ENCODE data around the gene PHB1. TPM values are rescaled to one million over a fixed set of nuclear protein-coding genes. Genes with fewer than 3 reads are reported as not detected.

PHB1 gene
- total and polyA plus RNA-seq, 2 experiments from 2014 or later = 194 to 211 TPM

- TF ChIP-seq, protein P1, sequence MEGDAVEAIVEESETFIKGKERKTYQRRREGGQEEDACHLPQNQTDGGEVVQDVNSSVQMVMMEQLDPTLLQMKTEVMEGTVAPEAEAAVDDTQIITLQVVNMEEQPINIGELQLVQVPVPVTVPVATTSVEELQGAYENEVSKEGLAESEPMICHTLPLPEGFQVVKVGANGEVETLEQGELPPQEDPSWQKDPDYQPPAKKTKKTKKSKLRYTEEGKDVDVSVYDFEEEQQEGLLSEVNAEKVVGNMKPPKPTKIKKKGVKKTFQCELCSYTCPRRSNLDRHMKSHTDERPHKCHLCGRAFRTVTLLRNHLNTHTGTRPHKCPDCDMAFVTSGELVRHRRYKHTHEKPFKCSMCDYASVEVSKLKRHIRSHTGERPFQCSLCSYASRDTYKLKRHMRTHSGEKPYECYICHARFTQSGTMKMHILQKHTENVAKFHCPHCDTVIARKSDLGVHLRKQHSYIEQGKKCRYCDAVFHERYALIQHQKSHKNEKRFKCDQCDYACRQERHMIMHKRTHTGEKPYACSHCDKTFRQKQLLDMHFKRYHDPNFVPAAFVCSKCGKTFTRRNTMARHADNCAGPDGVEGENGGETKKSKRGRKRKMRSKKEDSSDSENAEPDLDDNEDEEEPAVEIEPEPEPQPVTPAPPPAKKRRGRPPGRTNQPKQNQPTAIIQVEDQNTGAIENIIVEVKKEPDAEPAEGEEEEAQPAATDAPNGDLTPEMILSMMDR (conservative IDR thresholded peaks at IDR 0.05; ENCODE audit: low read depth in 2 of 2) = no peak
- no peak for TF ChIP-seq STAT1 (IDR thresholded peaks at IDR 0.05; ENCODE audit: unreplicated experiment)
- TF ChIP-seq EZH2phosphoT487 (IDR thresholded peaks at IDR 0.05; ENCODE audit: unreplicated experiment) = no peak
- no peak for TF ChIP-seq NANOG (IDR thresholded peaks at IDR 0.05; ENCODE audit: borderline replicate concordance)
- TF ChIP-seq, protein P2, sequence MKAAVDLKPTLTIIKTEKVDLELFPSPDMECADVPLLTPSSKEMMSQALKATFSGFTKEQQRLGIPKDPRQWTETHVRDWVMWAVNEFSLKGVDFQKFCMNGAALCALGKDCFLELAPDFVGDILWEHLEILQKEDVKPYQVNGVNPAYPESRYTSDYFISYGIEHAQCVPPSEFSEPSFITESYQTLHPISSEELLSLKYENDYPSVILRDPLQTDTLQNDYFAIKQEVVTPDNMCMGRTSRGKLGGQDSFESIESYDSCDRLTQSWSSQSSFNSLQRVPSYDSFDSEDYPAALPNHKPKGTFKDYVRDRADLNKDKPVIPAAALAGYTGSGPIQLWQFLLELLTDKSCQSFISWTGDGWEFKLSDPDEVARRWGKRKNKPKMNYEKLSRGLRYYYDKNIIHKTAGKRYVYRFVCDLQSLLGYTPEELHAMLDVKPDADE (IDR thresholded peaks at IDR 0.05) = no peak
- no peak for TF ChIP-seq EZH2 (IDR thresholded peaks at IDR 0.05; ENCODE audit: low read depth, unreplicated experiment)
These were observed 52.0 kb downstream of the PHB1 start (continued) for GRCh38 chr17:49362723-49363117.

DNA sequence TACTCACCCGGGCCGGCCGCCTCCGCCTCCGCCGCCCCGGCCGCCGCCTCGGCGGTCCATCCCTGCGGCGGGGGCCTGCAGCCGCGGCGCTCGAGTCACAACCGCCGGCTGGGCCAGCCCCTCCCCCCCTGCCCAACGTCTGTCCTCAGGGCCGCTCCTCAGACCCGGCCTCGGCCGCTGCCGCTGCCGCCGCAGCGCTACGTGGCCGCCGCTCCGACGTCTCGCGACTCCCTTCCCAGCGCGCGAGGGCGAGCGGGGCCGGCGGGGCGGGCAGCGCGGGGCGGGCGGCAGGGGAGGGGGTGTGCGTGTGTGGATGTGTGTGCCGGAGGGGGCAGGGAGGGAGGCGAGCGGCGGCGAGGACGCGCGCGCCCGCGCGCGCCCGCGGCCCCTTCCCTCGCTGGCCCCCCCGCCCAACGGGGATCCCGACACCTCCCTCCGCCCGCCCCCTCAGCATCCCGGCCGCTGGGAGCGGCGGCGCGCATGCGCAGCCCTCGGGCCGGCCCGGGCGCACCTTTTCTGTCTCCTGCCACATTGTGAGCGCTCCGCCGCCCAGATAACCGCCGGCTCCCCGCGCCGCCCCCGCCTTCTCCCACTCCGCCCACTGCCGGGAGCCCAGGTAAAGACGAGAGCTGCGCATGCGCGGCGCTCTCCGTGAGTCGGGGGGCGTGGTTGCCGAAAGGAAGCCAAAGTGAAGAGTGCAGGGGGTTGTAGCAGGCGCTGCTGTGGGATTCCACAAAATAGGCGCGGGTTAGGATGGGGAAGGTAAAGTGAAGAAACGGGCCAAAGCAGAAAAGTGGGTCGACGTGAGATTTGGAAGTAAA is 52.6 kb downstream of the PHB1 start, which contains the start of gene ZNF652:
ZNF652 (minus strand) TSS at position 349 of the 821 bp plus-strand sequence. CDS start 44,525 bp downstream, outside the sequence.
- Mint-ChIP-seq H3K9me3 (no peaks in the 10 kb centered on the region; the same call in 2 of the 3 replicates), H3K27me3 (ENCODE audit: insufficient read depth, low read depth, poor library complexity) (peaks cover 9% of the 10 kb centered on the region), H3K27ac (peak within 1 kb of the TSS; percentile 85), H3K36me3 (ENCODE audit: low read depth) (no peaks in the 10 kb centered on the region), H3K4me1 (peaks cover 42% of the 10 kb centered on the region), H3K4me3 (peak within 1 kb of the TSS; percentile 89)
- Histone ChIP-seq H3K79me2 (replicated peaks; ENCODE audit: insufficient read depth) (peaks cover 40% of the 10 kb centered on the region), H2AFZ (peak within 1 kb of the TSS; percentile 90), H3F3A (replicated peaks; ENCODE audit: low read depth) (no peaks in the 10 kb centered on the region), H3K4me1 (ENCODE audit: insufficient read depth) (peaks cover 38% of the 10 kb centered on the region), H3K36me3 (ENCODE audit: insufficient read depth) (no peaks in the 10 kb centered on the region), H3K27me3 (ENCODE audit: insufficient read depth) (no peaks in the 10 kb centered on the region), H3K4me2 (peak within 1 kb of the TSS; percentile 91), H4K20me1 (replicated peaks; ENCODE audit: insufficient read depth) (peaks cover 12% of the 10 kb centered on the region; the same call in 1 of the 2 replicates), H3K27ac (ENCODE audit: low read depth) (peak within 1 kb of the TSS; percentile 74), H3K9me2 (ENCODE audit: insufficient read depth) (no peaks in the 10 kb centered on the region), H3K4me3 (peak within 1 kb of the TSS; percentile 93)
- peak; percentile 98 for DNase-seq (ENCODE audit: low spot score)
- TF ChIP-seq POLR2AphosphoS5 (IDR thresholded peaks at IDR 0.05; ENCODE audit: low read depth) (peak; percentile 85), NANOG (IDR thresholded peaks at IDR 0.05; ENCODE audit: borderline replicate concordance) (no peak), CREB1 (CRISPR knock-in tag; IDR thresholded peaks at IDR 0.05; ENCODE audit: low read depth) (0 out of 2 replicates have a peak, but pooled peaks have one; percentile 26)
- ATAC-seq = peak; percentile 69

Measured in GM23338 (cell line).